Gastrocnemius medialis (tissue), 4 donors: ENCODE measurements around the gene EPB42. TPM values are rescaled to one million over a fixed set of nuclear protein-coding genes. Genes with fewer than 3 reads are reported as not detected.
"Not testable (repeated sequence)": the region's sequence is repeated elsewhere in the genome, so short reads cannot be mapped to it uniquely, and the experiment has no call there.

Experiments used
- ATAC-seq, 2 donors: fragments of 150-250 bp; one replicate each; pipeline ENCODE4 v1.9.1; 2016
- DNase-seq, 2 donors: peaks; one replicate each; pipeline ENCODE4 v3.0.0-alpha.2; 2019
- H3K27ac ChIP-seq, 4 donors: fragments of 200-600 bp; sonication (generic); 1 replicate in 1 of 4; 2 replicates in 3 of 4; pipeline ENCODE4 v1.5.1; 2016 to 2018; ENCODE audit warnings: mild to moderate bottlenecking in 2 of 4, moderate library complexity in 1 of 4
- H3K27me3 ChIP-seq, 3 donors: fragments of 200-600 bp; sonication (generic) in 2 of 3; 1 replicate in 1 of 3; 2 replicates in 2 of 3; pipeline versions ENCODE4 v1.5.1 to v1.6.0; 2016 to 2019; ENCODE audit warnings: mild to moderate bottlenecking in 1 of 3, moderate library complexity in 1 of 3
- H3K36me3 ChIP-seq, 2 donors: fragments of 200-600 bp; sonication (generic) in 1 of 2; one replicate each; pipeline ENCODE4 v1.5.1; 2017 to 2018
- H3K4me1 ChIP-seq, 2 donors: fragments of 200-600 bp; sonication (generic) in 1 of 2; one replicate each; pipeline ENCODE4 v1.5.1; 2016 to 2017; ENCODE audit warnings: mild to moderate bottlenecking in 2 of 2
- H3K4me3 ChIP-seq, 4 donors: fragments of 200-600 bp; sonication (generic) in 3 of 4; 1 replicate in 1 of 4; 2 replicates in 3 of 4; pipeline ENCODE4 v1.5.1; 2016 to 2019; ENCODE audit warnings: mild to moderate bottlenecking in 2 of 4
- H3K9me3 ChIP-seq, 3 donors: fragments of 200-600 bp; sonication (generic) in 2 of 3; 1 replicate in 1 of 3; 2 replicates in 2 of 3; pipeline ENCODE4 v1.5.1; 2016 to 2019
- POLR2A ChIP-seq, 2 donors: fragments of 450-650 bp; IDR thresholded peaks; one replicate each; pipeline ENCODE4 v1.6.1; 2017; ENCODE audit warnings: antibody characterized with exemption in 2 of 2, mild to moderate bottlenecking in 2 of 2, moderate library complexity in 2 of 2
- in situ Hi-C, 4 donors: fragments of 200-750 bp; cut with MboI; loops; one replicate each; pipeline versions ENCODE4 v1.15.0 to v1.8.0; 2017; ENCODE audit warnings: low sequenced_read_pairs in 4 of 4
- intact Hi-C: fragments of 100-400 bp; cut with DNase I; formaldehyde crosslinking; loops from one replicate; pipeline ENCODE4 v1.15.1; 2023; ENCODE audit warnings: low total_unique reads
- total RNA-seq, 4 donors: library from RNA; depleted of rRNA; stranded (reverse); fragments of >200 nt; gene quantifications; one replicate each; pipeline versions ENCODE4 v1.1.0 to v1.2.3, GENCODE V29; 2016
- TF ChIP-seq, protein P1 (sequence below), 5 experiments: fragments of 450-650 bp in 3 of 5; fragments of 200-600 bp in 2 of 5; sonication (generic) in 2 of 5; IDR thresholded peaks in 4 of 5; conservative IDR thresholded peaks in 1 of 5; 1 replicate in 4 of 5; 2 replicates in 1 of 5; pipeline ENCODE4 v1.5.1; 2016 to 2019; ENCODE audit warnings: antibody characterized with exemption in 5 of 5, mild to moderate bottlenecking in 3 of 5, moderate library complexity in 3 of 5

Gene EPB42
- total RNA-seq, 4 donors from 2014 or later, result not detected

- in situ Hi-C loops (no loop called here), intact Hi-C loops (loop anchor here (1.0 to 10.0 kb wide), 2 partner anchors 17 to 499 kb away; no protein-coding TSS in a partner anchor)
- peaks cover 0 to 5% of the 10 kb centered on the region in 2 donors for H3K4me1 ChIP-seq
- H3K27me3 ChIP-seq, result no peaks in the 10 kb centered on the region
- TF ChIP-seq, protein P1, sequence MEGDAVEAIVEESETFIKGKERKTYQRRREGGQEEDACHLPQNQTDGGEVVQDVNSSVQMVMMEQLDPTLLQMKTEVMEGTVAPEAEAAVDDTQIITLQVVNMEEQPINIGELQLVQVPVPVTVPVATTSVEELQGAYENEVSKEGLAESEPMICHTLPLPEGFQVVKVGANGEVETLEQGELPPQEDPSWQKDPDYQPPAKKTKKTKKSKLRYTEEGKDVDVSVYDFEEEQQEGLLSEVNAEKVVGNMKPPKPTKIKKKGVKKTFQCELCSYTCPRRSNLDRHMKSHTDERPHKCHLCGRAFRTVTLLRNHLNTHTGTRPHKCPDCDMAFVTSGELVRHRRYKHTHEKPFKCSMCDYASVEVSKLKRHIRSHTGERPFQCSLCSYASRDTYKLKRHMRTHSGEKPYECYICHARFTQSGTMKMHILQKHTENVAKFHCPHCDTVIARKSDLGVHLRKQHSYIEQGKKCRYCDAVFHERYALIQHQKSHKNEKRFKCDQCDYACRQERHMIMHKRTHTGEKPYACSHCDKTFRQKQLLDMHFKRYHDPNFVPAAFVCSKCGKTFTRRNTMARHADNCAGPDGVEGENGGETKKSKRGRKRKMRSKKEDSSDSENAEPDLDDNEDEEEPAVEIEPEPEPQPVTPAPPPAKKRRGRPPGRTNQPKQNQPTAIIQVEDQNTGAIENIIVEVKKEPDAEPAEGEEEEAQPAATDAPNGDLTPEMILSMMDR (IDR thresholded peaks at IDR 0.05 in 4 of 5, conservative IDR thresholded peaks at IDR 0.05 in 1 of 5), result peak; percentile 26 to 66 (median 63)
- no peak for TF ChIP-seq POLR2A (IDR thresholded peaks at IDR 0.05)
- H3K36me3 ChIP-seq, result no peaks in the 10 kb centered on the region
- no peak overlapping the region for H3K27ac ChIP-seq
- H3K9me3 ChIP-seq, result no peaks in the 10 kb centered on the region
- no peak overlapping the region for H3K4me3 ChIP-seq
- ATAC-seq, result peak in 1 of 2 donors; percentile 74
- peak in 1 of 2 donors; percentile 34 for DNase-seq
These were observed 16.6 kb downstream of the EPB42 start for GRCh38 chr15:43204016-43204901.

- Histone ChIP-seq H3K4me1 (peaks cover 19 to 25% of the 10 kb centered on the region in 2 donors), H3K36me3 (peaks cover 0 to 10% of the 10 kb centered on the region in 2 donors), H3K9me3 (no peaks in the 10 kb centered on the region), H3K27ac (no peak overlapping the region), H3K27me3 (no peaks in the 10 kb centered on the region), H3K4me3 (no peak overlapping the region)
- no peak for DNase-seq
- intact Hi-C loops, result loop anchor here (10.0 kb wide), 1 partner anchor 495 kb away; no protein-coding TSS in a partner anchor
- TF ChIP-seq POLR2A (IDR thresholded peaks at IDR 0.05), result no peak
- no peak for ATAC-seq
- in situ Hi-C loops, result no loop called here
These were observed 20.8 kb downstream of the EPB42 start for GRCh38 chr15:43199945-43200488.

- Histone ChIP-seq H3K4me3 (no peak overlapping the region), H3K4me1 (peaks cover 29 to 32% of the 10 kb centered on the region in 2 donors), H3K27me3 (no peaks in the 10 kb centered on the region), H3K27ac (no peak overlapping the region), H3K9me3 (no peaks in the 10 kb centered on the region), H3K36me3 (peaks cover 0 to 14% of the 10 kb centered on the region in 2 donors)
- no peak for ATAC-seq
- DNase-seq, result no peak
- in situ Hi-C loops (no loop called here), intact Hi-C loops (no loop called here)
- TF ChIP-seq POLR2A (IDR thresholded peaks at IDR 0.05), result no peak
- TF ChIP-seq, protein P1 (IDR thresholded peaks at IDR 0.05 in 4 of 5, conservative IDR thresholded peaks at IDR 0.05 in 1 of 5), result no peak
These were observed 21.8 kb downstream of the EPB42 start for GRCh38 chr15:43198992-43199391.

DNA sequence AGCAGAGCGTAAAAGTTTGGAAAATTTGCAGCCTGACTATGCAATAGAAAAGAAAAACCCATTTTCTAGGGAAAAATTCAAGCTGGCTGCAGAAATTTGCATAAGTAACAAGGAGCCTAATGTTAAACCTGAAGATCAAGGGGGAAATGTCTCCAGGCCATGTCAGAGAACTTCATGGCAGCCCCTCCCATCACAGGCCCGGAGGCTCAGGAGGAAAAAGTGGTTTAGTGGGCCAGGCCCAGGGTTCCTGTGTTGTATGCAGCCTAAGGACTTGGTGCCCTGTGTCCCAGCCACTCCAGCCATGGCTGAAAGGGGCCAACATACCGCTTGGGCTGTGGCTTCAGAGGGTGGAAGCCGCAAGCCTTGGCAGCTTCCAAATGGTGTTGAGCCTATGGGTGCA is 22.3 kb downstream of the EPB42 start:
- in situ Hi-C loops, intact Hi-C loops, ATAC-seq, H3K9me3 ChIP-seq, H3K4me3 ChIP-seq, DNase-seq, H3K27ac ChIP-seq, H3K27me3 ChIP-seq: not testable (repeated sequence)
- Histone ChIP-seq H3K4me1 (peaks cover 30 to 32% of the 10 kb centered on the region in 2 donors), H3K36me3 (peaks cover 0 to 17% of the 10 kb centered on the region in 2 donors)

DNA sequence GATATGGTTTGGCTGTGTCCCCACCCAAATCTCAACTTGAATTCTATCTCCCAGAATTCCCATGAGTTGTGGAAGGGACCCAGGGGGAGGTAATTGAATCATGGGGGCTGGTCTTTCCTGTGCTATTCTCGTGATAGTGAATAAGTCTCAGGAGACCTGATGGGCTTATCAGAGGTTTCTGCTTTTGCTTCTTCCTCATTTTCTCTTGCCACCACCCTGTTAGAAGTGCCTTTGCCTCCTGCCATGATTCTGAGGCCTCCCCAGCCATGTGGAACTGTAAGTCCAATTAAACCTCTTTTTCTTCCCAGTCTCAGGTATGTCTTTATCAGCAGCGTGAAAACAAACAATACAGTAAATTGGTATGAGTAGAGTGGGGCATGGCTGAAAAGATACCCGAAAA is 23.0 kb downstream of the EPB42 start:
- H3K27me3 ChIP-seq, intact Hi-C loops, DNase-seq, H3K9me3 ChIP-seq, H3K4me3 ChIP-seq, in situ Hi-C loops, ATAC-seq: not testable (repeated sequence)
- Histone ChIP-seq H3K27ac (peak overlapping the region in 1 of 4 donors; percentile 39), H3K36me3 (peaks cover 0 to 25% of the 10 kb centered on the region in 2 donors), H3K4me1 (peaks cover 32% of the 10 kb centered on the region in 2 donors)
